ENCODE results near the gene CASZ1. TPM values are rescaled to one million over a fixed set of nuclear protein-coding genes. Genes with fewer than 3 reads are reported as not detected.

Gene CASZ1
- total RNA-seq, 1 experiment from 2014 or later: 27.8 TPM

GRCh38 chr1:10667861-10668761, 128.3 kb downstream of the CASZ1 start:
- Histone ChIP-seq H3K27me3 (ENCODE audit: control insufficient read depth, insufficient read depth, low read length) (no peaks in the 10 kb centered on the region), H3K36me3 (ENCODE audit: control insufficient read depth, insufficient read depth, low read length) (no peaks in the 10 kb centered on the region), H3K9me3 (ENCODE audit: control insufficient read depth, insufficient read depth, low read depth, low read length) (no peaks in the 10 kb centered on the region), H3K27ac (ENCODE audit: low read length) (no peak overlapping the region), H3K4me3 (ENCODE audit: low read depth in 2 of 2, low read length in 2 of 2) (no peak overlapping the region), H3K4me1 (ENCODE audit: control insufficient read depth, insufficient read depth, low read length) (no peaks in the 10 kb centered on the region)
- TF ChIP-seq CTCF (IDR thresholded peaks at IDR 0.05): no peak
- TF ChIP-seq TCF7L2 (IDR thresholded peaks at IDR 0.05; ENCODE audit: low read depth, low read length): no peak
- TF ChIP-seq POLR2AphosphoS5 (IDR thresholded peaks at IDR 0.05; ENCODE audit: low read depth, low read length): no peak
- TF ChIP-seq REST (IDR thresholded peaks at IDR 0.05; ENCODE audit: insufficient read depth in 1 of 2, low read depth in 2 of 2, low read length in 1 of 2): no peak
- no peak for TF ChIP-seq SIN3A (IDR thresholded peaks at IDR 0.05; ENCODE audit: borderline replicate concordance, insufficient read depth, low read depth, low read length)
- no peak for DNase-seq (ENCODE audit: low read depth, low spot score)
- ChIA-PET CTCF (no interaction called here), POLR2A (no interaction called here)
- intact Hi-C loops (cut with micrococcal nuclease; ENCODE audit: unreplicated experiment): no loop called here
- ATAC-seq: no peak
- BruUV-seq (replicated peaks): no TSS peak
- in situ Hi-C loops (cut with HindIII; ENCODE audit: low pct_unique_long_range_greater_than_20kb, low sequenced_read_pairs): no loop called here

- CTCF ChIA-PET: interaction anchor here (0.6 kb wide), 1 partner anchor 200 kb away, joined by 9 read pairs; no protein-coding TSS in a partner anchor
- intact Hi-C loops (cut with micrococcal nuclease; ENCODE audit: unreplicated experiment): no loop called here
- DNase-seq (ENCODE audit: low read depth, low spot score) (no peak), ATAC-seq (no peak)
- POLR2A ChIA-PET: no interaction called here
- TF ChIP-seq CTCF (IDR thresholded peaks at IDR 0.05) (no peak), POLR2AphosphoS5 (IDR thresholded peaks at IDR 0.05; ENCODE audit: low read depth, low read length) (no peak), SIN3A (IDR thresholded peaks at IDR 0.05; ENCODE audit: borderline replicate concordance, insufficient read depth, low read depth, low read length) (no peak), REST (IDR thresholded peaks at IDR 0.05; ENCODE audit: insufficient read depth in 1 of 2, low read depth in 2 of 2, low read length in 1 of 2) (no peak), TCF7L2 (IDR thresholded peaks at IDR 0.05; ENCODE audit: low read depth, low read length) (no peak)
- Histone ChIP-seq H3K4me1 (ENCODE audit: control insufficient read depth, insufficient read depth, low read length) (no peaks in the 10 kb centered on the region), H3K27me3 (ENCODE audit: control insufficient read depth, insufficient read depth, low read length) (no peaks in the 10 kb centered on the region), H3K4me3 (ENCODE audit: low read depth in 2 of 2, low read length in 2 of 2) (no peak overlapping the region), H3K9me3 (ENCODE audit: control insufficient read depth, insufficient read depth, low read depth, low read length) (no peaks in the 10 kb centered on the region), H3K27ac (ENCODE audit: low read length) (no peak overlapping the region), H3K36me3 (ENCODE audit: control insufficient read depth, insufficient read depth, low read length) (no peaks in the 10 kb centered on the region)
- no TSS peak for BruUV-seq (replicated peaks)
- in situ Hi-C loops (cut with HindIII; ENCODE audit: low pct_unique_long_range_greater_than_20kb, low sequenced_read_pairs): no loop called here
These were observed 130.3 kb downstream of the CASZ1 start for GRCh38 chr1:10665930-10666850.

Data from Panc1 (cell line).